HEK293 (cell line): ENCODE results near the gene CCT6B.

ENCODE experiments used
- CTCF ChIA-PET: fragments of 350-600 bp; formaldehyde crosslinking; extraction: SDS; loops from one replicate; lab custom pipeline; 2021; ENCODE audit warnings: antibody characterized with exemption; lab: Yijun Ruan, JAX
- POLR2A ChIA-PET: fragments of 300-600 bp; formaldehyde crosslinking; extraction: SDS; loops from one replicate; lab custom pipeline; 2020; ENCODE audit warnings: antibody characterized with exemption, inconsistent platforms; lab: Yijun Ruan, JAX
- H3K27ac ChIP-seq: fragments of 200-500 bp; sonication (Bioruptor generic); 2 replicates; pipeline ENCODE4 v1.5.1; 2014; ENCODE audit warnings: low read depth, low read length, control low read depth, inconsistent platforms; ENCODE audit errors: extremely low read depth
- H3K36me3 ChIP-seq, 2 experiments: fragments of 200-500 bp in 1 of 2; sonication (Bioruptor generic) in 1 of 2; 1 replicate in 1 of 2; 2 replicates in 1 of 2; pipeline ENCODE4 v1.5.1; 2014 to 2017; ENCODE audit warnings: inconsistent platforms in 2 of 2, low read length in 2 of 2; ENCODE audit not compliant: control insufficient read depth in 2 of 2, insufficient read depth in 1 of 2
- H3K4me1 ChIP-seq: fragments of 200-500 bp; sonication (Bioruptor generic); 2 replicates; pipeline ENCODE4 v1.5.1; 2014; ENCODE audit warnings: mild to moderate bottlenecking, low read length, inconsistent platforms; ENCODE audit not compliant: control insufficient read depth, insufficient read depth
- H3K4me3 ChIP-seq: 2 replicates; pipeline ENCODE4 v1.5.1; 2011; ENCODE audit warnings: low read depth, mild to moderate bottlenecking, control low read depth, low read length, moderate library complexity
- H3K9me3 ChIP-seq: fragments of 200-500 bp; sonication (Bioruptor generic); 2 replicates; pipeline ENCODE4 v1.5.1; 2014; ENCODE audit warnings: low read depth, low read length, inconsistent platforms; ENCODE audit not compliant: control insufficient read depth, insufficient read depth
- GLI2 ChIP-seq: fragments of 450-650 bp; formaldehyde crosslinking; IDR thresholded peaks from 2 replicates; pipeline ENCODE4; 2017; ENCODE audit warnings: missing biosample characterization, missing genetic modification characterization, low read depth, borderline replicate concordance
- IKZF3 ChIP-seq: fragments of 450-650 bp; IDR thresholded peaks from 2 replicates; pipeline ENCODE4 v1.5.0; 2018; ENCODE audit warnings: missing biosample characterization, mild to moderate bottlenecking, missing genetic modification characterization, moderate library complexity
- INSM2 ChIP-seq: fragments of 450-650 bp; formaldehyde crosslinking; IDR thresholded peaks from 2 replicates; pipeline ENCODE4 v1.5.1; 2016; ENCODE audit warnings: missing biosample characterization, missing genetic modification characterization
- MYNN ChIP-seq: fragments of 450-650 bp; formaldehyde crosslinking; IDR thresholded peaks from 2 replicates; pipeline ENCODE4 v1.5.1; 2016; ENCODE audit warnings: missing biosample characterization, missing genetic modification characterization, borderline replicate concordance
- OSR2 ChIP-seq: fragments of 450-650 bp; formaldehyde crosslinking; IDR thresholded peaks from 2 replicates; pipeline ENCODE4 v1.5.1; 2016; ENCODE audit warnings: missing biosample characterization, missing genetic modification characterization
- REST ChIP-seq: fragments of 450-650 bp; formaldehyde crosslinking; IDR thresholded peaks from 2 replicates; pipeline ENCODE4 v1.5.1; 2016; ENCODE audit warnings: missing biosample characterization, missing genetic modification characterization
- ZBTB8A ChIP-seq: fragments of 450-650 bp; formaldehyde crosslinking; IDR thresholded peaks from 2 replicates; pipeline ENCODE4 v1.5.1; 2016; ENCODE audit warnings: missing biosample characterization, missing genetic modification characterization
- ZNF133 ChIP-seq: fragments of 450-650 bp; formaldehyde crosslinking; IDR thresholded peaks from 2 replicates; pipeline ENCODE4 v1.5.1; 2016; ENCODE audit warnings: missing biosample characterization, missing genetic modification characterization
- ZNF146 ChIP-seq: fragments of 450-650 bp; formaldehyde crosslinking; IDR thresholded peaks from 2 replicates; pipeline ENCODE4 v1.5.1; 2016; ENCODE audit warnings: missing biosample characterization, missing genetic modification characterization
- ZNF155 ChIP-seq: fragments of 450-650 bp; formaldehyde crosslinking; IDR thresholded peaks from 2 replicates; pipeline ENCODE4 v1.5.1; 2016; ENCODE audit warnings: missing biosample characterization, missing genetic modification characterization
- ZNF16 ChIP-seq: fragments of 450-650 bp; formaldehyde crosslinking; IDR thresholded peaks from 2 replicates; pipeline ENCODE4 v1.5.1; 2016; ENCODE audit warnings: low read depth, missing biosample characterization, missing genetic modification characterization
- ZNF174 ChIP-seq: fragments of 450-650 bp; formaldehyde crosslinking; IDR thresholded peaks from 2 replicates; pipeline ENCODE4 v1.5.0; 2017; ENCODE audit warnings: missing biosample characterization, mild to moderate bottlenecking, missing genetic modification characterization
- ZNF211 ChIP-seq: fragments of 450-650 bp; formaldehyde crosslinking; IDR thresholded peaks from 2 replicates; pipeline ENCODE4 v1.5.1; 2016; ENCODE audit warnings: low read depth, missing biosample characterization, missing genetic modification characterization
- ZNF26 ChIP-seq: fragments of 450-650 bp; formaldehyde crosslinking; IDR thresholded peaks from 2 replicates; pipeline ENCODE4 v1.5.1; 2016; ENCODE audit warnings: missing biosample characterization, missing genetic modification characterization
- ZNF324 ChIP-seq: fragments of 450-650 bp; formaldehyde crosslinking; IDR thresholded peaks from 2 replicates; pipeline ENCODE4 v1.5.1; 2016; ENCODE audit warnings: missing biosample characterization, missing genetic modification characterization
- ZNF335 ChIP-seq: fragments of 450-650 bp; formaldehyde crosslinking; conservative IDR thresholded peaks from 2 replicates; pipeline ENCODE4 v1.5.1; 2016; ENCODE audit warnings: missing biosample characterization, missing genetic modification characterization
- ZNF37A ChIP-seq: fragments of 450-650 bp; IDR thresholded peaks from 2 replicates; pipeline ENCODE4 v1.5.1; 2018; ENCODE audit warnings: missing biosample characterization, missing genetic modification characterization
- ZNF423 ChIP-seq: fragments of 450-650 bp; formaldehyde crosslinking; IDR thresholded peaks from 2 replicates; pipeline ENCODE4 v1.5.1; 2016; ENCODE audit warnings: missing biosample characterization, missing genetic modification characterization
- ZNF521 ChIP-seq: fragments of 450-650 bp; formaldehyde crosslinking; IDR thresholded peaks from 2 replicates; pipeline ENCODE4 v1.5.1; 2017; ENCODE audit warnings: missing biosample characterization, mild to moderate bottlenecking, missing genetic modification characterization
- ZNF530 ChIP-seq: fragments of 450-650 bp; formaldehyde crosslinking; IDR thresholded peaks from 2 replicates; pipeline ENCODE4 v1.5.1; 2016; ENCODE audit warnings: low read depth, missing biosample characterization, missing genetic modification characterization
- ZNF645 ChIP-seq: fragments of 450-650 bp; formaldehyde crosslinking; IDR thresholded peaks from 2 replicates; pipeline ENCODE4; 2016; ENCODE audit warnings: missing biosample characterization, missing genetic modification characterization
- ZNF658 ChIP-seq: fragments of 450-650 bp; formaldehyde crosslinking; IDR thresholded peaks from 2 replicates; pipeline ENCODE4; 2016; ENCODE audit warnings: missing biosample characterization, missing genetic modification characterization
- ZNF660 ChIP-seq: fragments of 450-650 bp; IDR thresholded peaks from 2 replicates; pipeline ENCODE4 v1.5.1; 2018; ENCODE audit warnings: missing biosample characterization, mild to moderate bottlenecking, missing genetic modification characterization
- ZNF677 ChIP-seq: fragments of 450-650 bp; IDR thresholded peaks from 2 replicates; pipeline ENCODE4 v1.5.0; 2018; ENCODE audit warnings: missing biosample characterization, mild to moderate bottlenecking, missing genetic modification characterization, moderate library complexity
- ZNF837 ChIP-seq: fragments of 450-650 bp; formaldehyde crosslinking; IDR thresholded peaks from 2 replicates; pipeline ENCODE4 v1.5.1; 2016; ENCODE audit warnings: missing biosample characterization, missing genetic modification characterization
- ZSCAN4 ChIP-seq: fragments of 450-650 bp; formaldehyde crosslinking; IDR thresholded peaks from 2 replicates; pipeline ENCODE4 v1.5.1; 2017; ENCODE audit warnings: missing biosample characterization, missing genetic modification characterization

The CCT6B gene

GRCh38 chr17:35006961-35007360, 45.7 kb upstream of the CCT6B start:
- peaks cover 8 to 83% of the 10 kb centered on the region in 2 experiments for H3K36me3 ChIP-seq
- H3K27ac ChIP-seq: no peak overlapping the region
- H3K4me1 ChIP-seq: 0 out of 2 replicates have a peak, but pooled peaks cover 2% of the 10 kb centered on the region
- POLR2A ChIA-PET: no interaction called here
- no peak overlapping the region for H3K4me3 ChIP-seq
- CTCF ChIA-PET: no interaction called here
- no peak for TF ChIP-seq ZNF660 (tag by site-specific recombination)
- no peak for TF ChIP-seq ZNF324 (tag by site-specific recombination)
- TF ChIP-seq ZNF530 (tag by site-specific recombination): no peak
- no peak for TF ChIP-seq ZNF133 (tag by site-specific recombination)
- TF ChIP-seq ZNF837 (tag by site-specific recombination): no peak
- TF ChIP-seq ZNF155: no peak
- no peak for TF ChIP-seq ZNF335 (tag by site-specific recombination)
- no peaks in the 10 kb centered on the region for H3K9me3 ChIP-seq

- no peak overlapping the region for H3K27ac ChIP-seq
- no peaks in the 10 kb centered on the region for H3K9me3 ChIP-seq
- ChIA-PET CTCF (interaction anchor here (0.6 kb wide), 1 partner anchor 74 kb away, joined by 3 read pairs; no protein-coding TSS in a partner anchor), POLR2A (no interaction called here)
- TF ChIP-seq ZNF658 (tag by site-specific recombination) (no peak), OSR2 (tag by site-specific recombination) (no peak), ZNF677 (tag by site-specific recombination) (no peak), ZNF645 (no peak), ZNF211 (no peak), IKZF3 (tag by site-specific recombination) (no peak), ZNF146 (no peak), ZBTB8A (tag by site-specific recombination) (no peak), ZNF174 (no peak), INSM2 (tag by site-specific recombination) (no peak), GLI2 (tag by site-specific recombination) (no peak)
- H3K4me1 ChIP-seq: no peaks in the 10 kb centered on the region
- no peak overlapping the region for H3K4me3 ChIP-seq
- peaks cover 8 to 83% of the 10 kb centered on the region in 2 experiments for H3K36me3 ChIP-seq
Measured at GRCh38 chr17:35006345-35006744, 45.1 kb upstream of the CCT6B start.

- H3K36me3 ChIP-seq: peaks cover 15 to 89% of the 10 kb centered on the region in 2 experiments
- no peak overlapping the region for H3K27ac ChIP-seq
- no peak overlapping the region for H3K4me3 ChIP-seq
- H3K4me1 ChIP-seq: no peaks in the 10 kb centered on the region
- no peaks in the 10 kb centered on the region for H3K9me3 ChIP-seq
- CTCF ChIA-PET: interaction anchor here (0.8 kb wide), 1 partner anchor 99 kb away, joined by 3 read pairs; no protein-coding TSS in a partner anchor
- POLR2A ChIA-PET: no interaction called here
- TF ChIP-seq MYNN: no peak
- TF ChIP-seq ZNF16: no peak
- TF ChIP-seq ZNF423: no peak
- no peak for TF ChIP-seq REST (tag by site-specific recombination)
- no peak for TF ChIP-seq ZNF521 (tag by site-specific recombination)
- no peak for TF ChIP-seq ZNF26 (tag by site-specific recombination)
- no peak for TF ChIP-seq ZSCAN4
- TF ChIP-seq ZNF37A (tag by site-specific recombination): no peak
Measured at GRCh38 chr17:35003778-35004177, 42.5 kb upstream of the CCT6B start.
